ENCODE data around the gene MYL12B. TPM values are rescaled to one million over a fixed set of nuclear protein-coding genes. Genes with fewer than 3 reads are reported as not detected.

Gene MYL12B
- total RNA-seq, 1 experiment from 2014 or later = 420 TPM

DNA sequence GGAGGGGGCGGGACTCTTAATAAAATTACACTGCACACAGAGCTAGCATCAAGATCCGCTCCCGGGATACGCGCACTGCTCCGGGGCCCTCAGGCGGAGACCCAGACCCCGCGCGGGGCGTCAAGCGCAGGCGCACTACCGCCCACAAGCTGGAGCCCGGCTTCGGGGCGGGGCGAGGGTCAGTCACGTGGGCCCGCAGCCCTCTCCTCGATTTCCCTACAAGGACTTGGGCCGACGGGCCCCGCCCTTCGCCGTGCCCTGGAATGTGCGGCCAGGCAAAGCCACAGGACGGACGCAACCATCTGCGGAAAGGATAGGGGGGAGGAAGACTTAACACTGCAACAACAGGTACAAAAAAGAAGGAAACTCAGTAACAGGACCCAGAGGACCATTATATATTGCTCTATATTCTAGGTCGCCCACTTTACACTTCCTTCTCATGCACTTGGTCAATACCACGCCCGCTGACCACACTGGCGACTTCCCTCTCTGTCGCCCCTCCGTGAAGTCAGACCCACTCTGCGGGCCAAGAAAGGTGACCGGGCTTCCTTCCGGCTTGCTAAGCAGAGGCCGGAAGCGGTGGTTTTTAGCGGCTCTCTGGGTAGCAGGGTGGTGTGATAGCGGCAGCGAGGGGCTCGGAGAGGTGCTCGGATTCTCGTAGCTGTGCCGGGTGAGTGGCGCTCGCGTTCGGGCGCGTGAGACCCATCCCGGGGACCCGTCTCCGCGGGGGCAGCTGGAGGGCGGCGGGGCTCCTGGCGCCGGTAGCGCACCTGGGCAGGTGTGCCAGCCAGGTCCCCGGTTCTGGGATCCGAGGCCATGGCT, 14.5 kb upstream of the MYL12B start, which contains the start of gene MYL12A:
MYL12A (plus strand) TSS at position 562 of the 822 bp plus-strand sequence. CDS start 5,447 bp downstream, outside the sequence.
- CTCF ChIA-PET = interaction anchor here (1.0 to 1.6 kb wide), 2 partner anchors 252 to 314 kb away, joined by 5 to 6 read pairs; no protein-coding TSS in a partner anchor
- peaks cover 30% of the 10 kb centered on the region for H3K4me1 ChIP-seq (ENCODE audit: control insufficient read depth, insufficient read depth, low read length)
- H3K27me3 ChIP-seq (ENCODE audit: control insufficient read depth, insufficient read depth, low read length) = no peaks in the 10 kb centered on the region
- peak; percentile 95 for DNase-seq (ENCODE audit: low read depth, low spot score)
- no TSS peak for BruUV-seq (replicated peaks)
- TF ChIP-seq, protein P1, sequence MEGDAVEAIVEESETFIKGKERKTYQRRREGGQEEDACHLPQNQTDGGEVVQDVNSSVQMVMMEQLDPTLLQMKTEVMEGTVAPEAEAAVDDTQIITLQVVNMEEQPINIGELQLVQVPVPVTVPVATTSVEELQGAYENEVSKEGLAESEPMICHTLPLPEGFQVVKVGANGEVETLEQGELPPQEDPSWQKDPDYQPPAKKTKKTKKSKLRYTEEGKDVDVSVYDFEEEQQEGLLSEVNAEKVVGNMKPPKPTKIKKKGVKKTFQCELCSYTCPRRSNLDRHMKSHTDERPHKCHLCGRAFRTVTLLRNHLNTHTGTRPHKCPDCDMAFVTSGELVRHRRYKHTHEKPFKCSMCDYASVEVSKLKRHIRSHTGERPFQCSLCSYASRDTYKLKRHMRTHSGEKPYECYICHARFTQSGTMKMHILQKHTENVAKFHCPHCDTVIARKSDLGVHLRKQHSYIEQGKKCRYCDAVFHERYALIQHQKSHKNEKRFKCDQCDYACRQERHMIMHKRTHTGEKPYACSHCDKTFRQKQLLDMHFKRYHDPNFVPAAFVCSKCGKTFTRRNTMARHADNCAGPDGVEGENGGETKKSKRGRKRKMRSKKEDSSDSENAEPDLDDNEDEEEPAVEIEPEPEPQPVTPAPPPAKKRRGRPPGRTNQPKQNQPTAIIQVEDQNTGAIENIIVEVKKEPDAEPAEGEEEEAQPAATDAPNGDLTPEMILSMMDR (IDR thresholded peaks at IDR 0.05) = no peak
- TF ChIP-seq SIN3A (IDR thresholded peaks at IDR 0.05; ENCODE audit: borderline replicate concordance, insufficient read depth, low read depth, low read length) (peak; percentile 66; the same call in 1 of the 2 replicates), POLR2AphosphoS5 (IDR thresholded peaks at IDR 0.05; ENCODE audit: low read depth, low read length) (peak; percentile 93), REST (IDR thresholded peaks at IDR 0.05; ENCODE audit: insufficient read depth in 1 of 2, low read depth in 2 of 2, low read length in 1 of 2) (peak in 1 of 2 experiments; percentile 16; a peak in 1 of 4 replicates), TCF7L2 (IDR thresholded peaks at IDR 0.05; ENCODE audit: low read depth, low read length) (peak; percentile 85)
- peak; percentile 90 for ATAC-seq
- in situ Hi-C loops (cut with HindIII; ENCODE audit: low pct_unique_long_range_greater_than_20kb, low sequenced_read_pairs) (no loop called here), intact Hi-C loops (cut with micrococcal nuclease; ENCODE audit: unreplicated experiment) (loop anchor here (5.0 kb wide), 2 partner anchors 95 to 235 kb away; partner anchors contain the start of gene LPIN2)
- POLR2A ChIA-PET = interaction anchor here (0.5 to 0.9 kb wide), 4 partner anchors 18 to 175 kb away, joined by 4 to 11 read pairs (median 6); no protein-coding TSS in a partner anchor
- no peaks in the 10 kb centered on the region for H3K9me3 ChIP-seq (ENCODE audit: control insufficient read depth, insufficient read depth, low read depth, low read length)
- H3K36me3 ChIP-seq (ENCODE audit: control insufficient read depth, insufficient read depth, low read length) = peaks cover 22% of the 10 kb centered on the region
- peak within 1 kb of the TSS; percentile 98 to 99 for H3K4me3 ChIP-seq (ENCODE audit: low read depth in 2 of 2, low read length in 2 of 2)
- H3K27ac ChIP-seq (ENCODE audit: low read length) = peak within 1 kb of the TSS; percentile 100

DNA sequence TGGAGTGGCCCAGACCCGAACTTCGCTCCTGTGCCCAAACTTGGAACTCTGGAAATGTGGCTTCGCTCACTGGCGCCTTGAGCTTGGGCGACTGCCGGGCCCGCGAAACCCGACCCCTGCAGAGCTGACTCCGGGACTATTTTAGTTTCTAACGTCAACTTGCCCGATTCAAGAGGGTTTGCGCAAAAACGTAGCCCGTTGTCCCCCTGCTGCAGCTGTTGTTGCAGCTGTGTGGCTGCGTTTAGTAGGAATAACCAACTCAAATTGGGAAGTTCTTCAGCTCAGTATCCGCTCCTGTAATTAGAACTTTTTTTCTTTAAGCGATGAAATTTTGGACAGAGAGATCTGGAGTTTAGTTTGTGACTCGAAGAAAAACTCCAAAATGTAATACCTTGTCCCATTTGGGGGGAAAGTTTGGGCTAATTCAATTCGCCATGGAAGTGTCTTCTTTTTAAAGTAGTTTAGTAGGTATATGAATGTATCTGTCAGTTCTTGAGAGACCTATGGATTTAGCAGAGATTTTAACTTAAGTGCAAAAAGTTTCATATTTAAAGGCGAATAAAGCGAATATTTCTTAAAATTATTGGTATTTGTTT, 13.8 kb upstream of the MYL12B start:
- no peak for ATAC-seq
- POLR2A ChIA-PET = interaction anchor here (0.5 to 0.7 kb wide), 5 partner anchors 16 to 400 kb away, joined by 3 to 11 read pairs (median 4); no protein-coding TSS in a partner anchor

More for the DNA sequence above, 13.8 kb upstream of the MYL12B start:
- intact Hi-C loops (cut with micrococcal nuclease; ENCODE audit: unreplicated experiment) (loop anchor here (5.0 kb wide), 2 partner anchors 96 to 236 kb away; partner anchors contain the start of gene LPIN2), in situ Hi-C loops (cut with HindIII; ENCODE audit: low pct_unique_long_range_greater_than_20kb, low sequenced_read_pairs) (no loop called here)
- Histone ChIP-seq H3K27ac (ENCODE audit: low read length) (peak overlapping the region; percentile 100), H3K4me1 (ENCODE audit: control insufficient read depth, insufficient read depth, low read length) (peaks cover 37% of the 10 kb centered on the region), H3K4me3 (ENCODE audit: low read depth in 2 of 2, low read length in 2 of 2) (peak overlapping the region; percentile 98 to 99), H3K27me3 (ENCODE audit: control insufficient read depth, insufficient read depth, low read length) (no peaks in the 10 kb centered on the region), H3K36me3 (ENCODE audit: control insufficient read depth, insufficient read depth, low read length) (peaks cover 27% of the 10 kb centered on the region), H3K9me3 (ENCODE audit: control insufficient read depth, insufficient read depth, low read depth, low read length) (no peaks in the 10 kb centered on the region)
- TF ChIP-seq SIN3A (IDR thresholded peaks at IDR 0.05; ENCODE audit: borderline replicate concordance, insufficient read depth, low read depth, low read length) = no peak
- no peak for TF ChIP-seq TCF7L2 (IDR thresholded peaks at IDR 0.05; ENCODE audit: low read depth, low read length)
- TF ChIP-seq REST (IDR thresholded peaks at IDR 0.05; ENCODE audit: insufficient read depth in 1 of 2, low read depth in 2 of 2, low read length in 1 of 2) = 0 out of 4 replicates have a peak, but pooled peaks of 1 of the 2 experiments have one; percentile 2
- no peak for DNase-seq (ENCODE audit: low read depth, low spot score)
- no TSS peak for BruUV-seq (replicated peaks)
- CTCF ChIA-PET = interaction anchor here (0.7 kb wide), 1 partner anchor 95 kb away, joined by 4 read pairs; no protein-coding TSS in a partner anchor

Data from Panc1 (cell line).